Ovary (tissue), 9 donors: Measurements from ENCODE around the gene HDAC11. TPM values are rescaled to one million over a fixed set of nuclear protein-coding genes. Genes with fewer than 3 reads are reported as not detected.
A peak's percentile ranks its signal among the peaks of the same experiment; 100 is the strongest.

Experiments used
- DNase-seq, 5 donors: peaks; one replicate each; pipeline ENCODE4 v3.0.0-alpha.2; 2019 to 2020
- H3K27ac ChIP-seq, 2 donors: fragments of 200-600 bp; one replicate each; pipeline versions ENCODE4 v1.5.1 to v1.8.0; 2019 to 2022
- H3K27me3 ChIP-seq: fragments of 200-600 bp; one replicate; pipeline ENCODE4 v1.8.0; 2022
- H3K36me3 ChIP-seq: fragments of 200-600 bp; sonication (generic); one replicate; pipeline ENCODE4 v1.5.1; 2019
- H3K4me1 ChIP-seq: one replicate; pipeline ENCODE4 v1.8.1; 2013; ENCODE audit warnings: mild to moderate bottlenecking, moderate library complexity; ENCODE audit not compliant: insufficient read depth
- H3K4me3 ChIP-seq: fragments of 200-600 bp; sonication (generic); one replicate; pipeline ENCODE4 v1.5.1; 2017
- H3K9me3 ChIP-seq, 2 donors: fragments of 200-600 bp in 1 of 2; sonication (generic) in 1 of 2; one replicate each; pipeline versions ENCODE4 v1.5.1 to v1.8.1; 2013 to 2019; ENCODE audit warnings: mild to moderate bottlenecking in 1 of 2, moderate library complexity in 1 of 2
- EP300 ChIP-seq: sonication (generic); formaldehyde crosslinking; IDR thresholded peaks from one replicate; pipeline ENCODE4 v1.6.1; 2017; ENCODE audit warnings: antibody characterized with exemption
- POLR2A ChIP-seq: fragments of 450-650 bp; IDR thresholded peaks from one replicate; pipeline ENCODE4 v1.6.1; 2017; ENCODE audit warnings: antibody characterized with exemption, mild to moderate bottlenecking, moderate library complexity
- WGBS, 3 donors: extraction: QIAGEN DNeasy Blood & Tissue Kit in 1 of 3; methylation state at CpG; one replicate each; pipeline versions ENCODE4 v1.1.5 to v1.1.7; 2013 to 2017; 5-methylcytosine and 5-hydroxymethylcytosine counted together
- intact Hi-C, 4 donors: fragments of 100-400 bp; cut with DNase I; formaldehyde crosslinking; loops; one replicate each; pipeline versions ENCODE4 v1.11.0 to v1.15.1; 2022 to 2023
- polyA plus RNA-seq, 2 donors: library from polyadenylated mRNA; stranded (reverse); fragments of 200-250 nt in 1 of 2; fragments of 350-450 nt in 1 of 2; fragmentation: Illumina TruSeq in 1 of 2; extraction: RNeasy Lipid Tissue Mini Kit (QIAGEN cat#74804) in 1 of 2; gene quantifications; one replicate each; pipeline ENCODE4 v1.2.3, GENCODE V29; 2013 to 2014
- total RNA-seq, 7 donors: library from RNA; depleted of rRNA in 2 of 7; stranded (reverse); fragments of >200 nt in 2 of 7; fragmentation: NEBNext Ultra II Directional in 3 of 7; extraction: Animal tissue kit (Norgen Biotek cat#: 25700) in 3 of 7; gene quantifications; one replicate each; pipeline versions ENCODE4 v1.1.0 to v1.2.4, GENCODE V29; 2016 to 2023
- TF ChIP-seq, protein P1 (sequence below), 3 donors: fragments of 450-650 bp in 2 of 3; fragments of 200-600 bp in 1 of 3; IDR thresholded peaks; one replicate each; pipeline versions ENCODE4 v1.5.1 to v1.8.0; 2016 to 2022; ENCODE audit warnings: antibody characterized with exemption in 3 of 3, mild to moderate bottlenecking in 1 of 3
- donor health status: DM: no; HTN: no; CAD: no; lungs with moderate emphysema.
- donor health status: DM: no; HTN: no; CAD: no.
- donor health status: Bipolar disorder and iron deficiency.
- donor health status: DM: yes; HTN: yes; CAD: no.
- donor health status: DM: no; HTN: no; CAD: no.
- donor health status: DM: yes; HTN: yes; CAD: no.

HDAC11 gene
- total and polyA plus RNA-seq, 9 donors = 6.4 to 27.1 (median 19.6) TPM

DNA sequence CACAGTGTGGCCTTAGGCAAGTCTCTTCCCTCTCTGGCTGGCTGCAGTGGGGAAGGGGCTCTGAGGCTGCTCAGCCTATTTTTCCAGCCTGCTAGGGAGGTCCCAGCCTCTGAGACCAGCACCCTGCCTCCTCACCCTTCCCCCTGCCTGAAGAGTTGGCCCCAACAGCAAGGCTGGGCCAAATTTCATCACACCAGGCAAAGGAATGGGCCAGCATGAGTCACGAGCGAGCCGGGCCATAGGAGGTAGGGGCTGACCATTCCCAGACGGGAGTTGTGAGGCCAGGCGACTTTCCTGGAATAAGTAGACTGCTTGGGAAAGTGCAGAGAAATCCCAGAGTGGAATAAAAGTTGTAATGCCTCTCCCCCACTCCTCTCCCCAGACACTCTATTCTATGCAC lies 63.1 kb downstream of the HDAC11 start:
- H3K4me3 ChIP-seq = no peak overlapping the region
- intact Hi-C loops = no loop called here
- peak in 2 of 5 donors; percentile 33 to 72 for DNase-seq
- TF ChIP-seq, protein P1, sequence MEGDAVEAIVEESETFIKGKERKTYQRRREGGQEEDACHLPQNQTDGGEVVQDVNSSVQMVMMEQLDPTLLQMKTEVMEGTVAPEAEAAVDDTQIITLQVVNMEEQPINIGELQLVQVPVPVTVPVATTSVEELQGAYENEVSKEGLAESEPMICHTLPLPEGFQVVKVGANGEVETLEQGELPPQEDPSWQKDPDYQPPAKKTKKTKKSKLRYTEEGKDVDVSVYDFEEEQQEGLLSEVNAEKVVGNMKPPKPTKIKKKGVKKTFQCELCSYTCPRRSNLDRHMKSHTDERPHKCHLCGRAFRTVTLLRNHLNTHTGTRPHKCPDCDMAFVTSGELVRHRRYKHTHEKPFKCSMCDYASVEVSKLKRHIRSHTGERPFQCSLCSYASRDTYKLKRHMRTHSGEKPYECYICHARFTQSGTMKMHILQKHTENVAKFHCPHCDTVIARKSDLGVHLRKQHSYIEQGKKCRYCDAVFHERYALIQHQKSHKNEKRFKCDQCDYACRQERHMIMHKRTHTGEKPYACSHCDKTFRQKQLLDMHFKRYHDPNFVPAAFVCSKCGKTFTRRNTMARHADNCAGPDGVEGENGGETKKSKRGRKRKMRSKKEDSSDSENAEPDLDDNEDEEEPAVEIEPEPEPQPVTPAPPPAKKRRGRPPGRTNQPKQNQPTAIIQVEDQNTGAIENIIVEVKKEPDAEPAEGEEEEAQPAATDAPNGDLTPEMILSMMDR (IDR thresholded peaks at IDR 0.05) = no peak
- TF ChIP-seq EP300 = peak; percentile 39
- TF ChIP-seq POLR2A = no peak
- no peak overlapping the region for H3K27ac ChIP-seq
- no peaks in the 10 kb centered on the region for H3K36me3 ChIP-seq
- H3K9me3 ChIP-seq = no peaks in the 10 kb centered on the region
- no peaks in the 10 kb centered on the region for H3K27me3 ChIP-seq
- H3K4me1 ChIP-seq = peaks cover 3% of the 10 kb centered on the region
- 38 to 70% (median 39%) methylated on average over 5 of the region's 5 CpGs for WGBS, 3 donors

DNA sequence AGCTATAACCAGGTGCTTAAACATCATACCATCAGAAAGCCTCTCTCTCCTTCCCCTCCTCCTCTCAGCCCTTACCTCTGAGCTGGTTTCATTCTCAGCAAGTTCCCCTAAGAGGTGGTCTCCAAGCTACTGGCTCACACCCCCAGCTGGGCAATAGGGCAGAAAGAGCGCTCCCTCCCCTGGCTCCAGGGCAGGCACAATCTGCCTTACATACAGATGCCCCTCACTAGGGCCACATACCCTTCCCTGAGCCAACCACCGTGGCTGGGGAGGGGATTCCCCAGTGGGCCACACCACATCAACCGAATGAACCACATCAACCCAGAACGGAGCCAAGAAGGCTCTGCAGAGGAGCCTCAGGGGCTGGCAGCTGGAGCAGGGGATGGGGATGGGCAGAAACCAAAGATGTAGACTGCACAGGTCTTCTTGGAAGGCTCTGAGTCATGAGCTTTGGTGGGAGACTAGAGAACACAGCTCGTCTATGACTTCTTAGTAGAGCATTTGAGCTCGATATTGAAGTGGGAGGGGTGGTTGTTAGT lies 64.3 kb downstream of the HDAC11 start:
- H3K4me3 ChIP-seq = no peak overlapping the region
- no peak for DNase-seq
- no peaks in the 10 kb centered on the region for H3K9me3 ChIP-seq
- H3K27ac ChIP-seq = no peak overlapping the region
- TF ChIP-seq, protein P1 (IDR thresholded peaks at IDR 0.05) = no peak
- no peak for TF ChIP-seq EP300
- TF ChIP-seq POLR2A = no peak
- H3K4me1 ChIP-seq = peaks cover 3% of the 10 kb centered on the region
- H3K27me3 ChIP-seq = no peaks in the 10 kb centered on the region
- 55 to 71% (median 56%) methylated on average over 6 of the region's 6 CpGs for WGBS, 3 donors
- H3K36me3 ChIP-seq = no peaks in the 10 kb centered on the region
- intact Hi-C loops = no loop called here

DNA sequence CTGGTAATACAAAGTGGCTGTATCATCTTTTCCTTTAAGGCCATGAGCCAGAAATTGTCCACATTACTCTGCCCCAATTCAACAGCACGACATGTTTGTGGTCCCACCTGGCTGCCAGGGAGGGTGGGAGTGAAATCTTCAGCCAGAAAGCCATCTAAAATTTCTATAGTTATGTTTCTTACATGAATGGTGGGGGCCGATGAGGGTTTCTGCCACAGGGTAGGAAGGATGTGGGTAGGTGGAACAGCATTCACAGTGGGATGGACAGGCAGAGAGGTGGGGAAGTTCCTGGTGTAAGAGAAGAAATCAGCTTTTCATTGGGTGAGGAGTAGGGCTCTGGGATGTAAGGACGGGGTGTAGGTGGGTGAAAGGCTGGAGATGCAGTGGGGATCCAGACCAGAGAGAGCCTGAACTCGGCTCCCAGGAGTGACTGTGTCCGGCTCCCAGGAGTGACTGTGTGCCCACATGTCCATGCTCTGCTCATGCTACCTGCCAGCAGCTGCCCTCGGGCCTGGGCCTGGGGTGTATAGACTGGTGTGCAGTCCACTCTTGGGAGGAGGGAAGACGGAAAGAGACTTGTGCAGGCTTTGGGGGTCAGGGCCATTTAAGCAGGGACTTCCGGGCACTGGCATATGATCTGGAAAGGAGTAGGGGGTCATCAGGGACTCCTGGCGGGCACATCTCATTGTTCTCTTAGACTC lies 65.0 kb downstream of the HDAC11 start:
- no peak overlapping the region for H3K27ac ChIP-seq
- 68 to 76% (median 75%) methylated on average over 9 of the region's 9 CpGs for WGBS, 3 donors
- no peak for DNase-seq

DNA sequence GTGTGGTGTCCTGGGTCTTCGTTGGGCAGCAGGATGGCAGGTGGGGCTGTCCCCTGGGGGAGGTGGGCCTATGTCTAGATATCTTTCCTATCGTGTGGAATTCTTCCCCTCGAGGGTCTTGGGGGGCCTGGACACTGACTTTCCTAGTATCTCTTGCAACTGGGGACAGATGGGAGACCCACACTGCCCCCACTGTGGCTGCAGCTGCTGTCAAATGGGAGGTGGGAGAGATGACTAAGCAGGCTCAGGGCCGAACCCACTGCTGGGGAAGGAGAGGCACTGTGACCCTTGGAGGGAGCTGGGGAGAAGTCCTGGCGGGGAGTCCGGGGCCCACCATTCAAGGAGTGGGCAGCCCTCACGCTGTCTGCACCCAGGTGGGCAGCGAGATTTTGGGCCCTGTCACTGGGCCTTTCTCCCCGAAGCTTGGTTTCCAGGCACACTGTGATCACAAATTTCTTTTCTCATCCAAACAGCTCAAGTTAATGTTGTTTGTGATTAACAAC lies 65.9 kb downstream of the HDAC11 start:
- no peaks in the 10 kb centered on the region for H3K36me3 ChIP-seq
- WGBS, 3 donors = 78 to 82% (median 79%) methylated on average over 9 of the region's 9 CpGs
- TF ChIP-seq, protein P1 (IDR thresholded peaks at IDR 0.05) = no peak
- no peak for TF ChIP-seq EP300
- no peak for TF ChIP-seq POLR2A
- no peaks in the 10 kb centered on the region for H3K9me3 ChIP-seq
- DNase-seq = peak in 1 of 5 donors; percentile 27
- no peak overlapping the region for H3K27ac ChIP-seq
- H3K4me3 ChIP-seq = no peak overlapping the region
- intact Hi-C loops = no loop called here
- no peaks in the 10 kb centered on the region for H3K27me3 ChIP-seq
- peaks cover 3% of the 10 kb centered on the region for H3K4me1 ChIP-seq

More for the DNA sequence above, 65.0 kb downstream of the HDAC11 start:
- Histone ChIP-seq H3K27me3 (no peaks in the 10 kb centered on the region), H3K9me3 (no peaks in the 10 kb centered on the region), H3K36me3 (no peaks in the 10 kb centered on the region), H3K4me1 (peaks cover 3% of the 10 kb centered on the region), H3K4me3 (no peak overlapping the region)
- no peak for TF ChIP-seq POLR2A
- TF ChIP-seq, protein P1 (IDR thresholded peaks at IDR 0.05) = no peak
- TF ChIP-seq EP300 = no peak
- intact Hi-C loops = no loop called here
